Measurements from ENCODE around the gene PSEN1. TPM values are rescaled to one million over a fixed set of nuclear protein-coding genes. Genes with fewer than 3 reads are reported as not detected.
A peak's percentile ranks its signal among the peaks of the same experiment; 100 is the strongest.

PSEN1 gene
- total and polyA plus RNA-seq, 10 donors = 15.9 to 74.7 (median 47.2) TPM

DNA sequence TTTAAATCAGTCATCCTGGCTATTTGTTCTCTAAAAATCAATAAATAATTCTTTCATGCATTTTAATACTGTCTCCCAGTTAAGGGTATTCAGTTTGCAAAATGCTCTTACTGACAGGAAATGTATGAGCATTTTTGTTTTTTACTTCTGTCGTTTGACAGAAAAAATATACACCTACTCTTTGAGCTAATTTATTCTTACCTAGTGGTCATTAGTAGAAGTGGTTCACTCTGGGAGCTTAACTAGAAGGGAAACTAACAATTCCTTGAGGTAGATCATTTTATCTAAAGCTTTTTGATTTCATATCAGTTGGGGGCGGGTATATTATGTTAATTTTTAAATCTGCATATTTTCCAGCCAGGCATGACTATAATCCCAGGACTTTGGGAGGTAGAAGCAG is 67.2 kb downstream of the PSEN1 start:
- no peak for TF ChIP-seq POLR2AphosphoS5 (IDR thresholded peaks at IDR 0.05)
- TF ChIP-seq, protein P1, sequence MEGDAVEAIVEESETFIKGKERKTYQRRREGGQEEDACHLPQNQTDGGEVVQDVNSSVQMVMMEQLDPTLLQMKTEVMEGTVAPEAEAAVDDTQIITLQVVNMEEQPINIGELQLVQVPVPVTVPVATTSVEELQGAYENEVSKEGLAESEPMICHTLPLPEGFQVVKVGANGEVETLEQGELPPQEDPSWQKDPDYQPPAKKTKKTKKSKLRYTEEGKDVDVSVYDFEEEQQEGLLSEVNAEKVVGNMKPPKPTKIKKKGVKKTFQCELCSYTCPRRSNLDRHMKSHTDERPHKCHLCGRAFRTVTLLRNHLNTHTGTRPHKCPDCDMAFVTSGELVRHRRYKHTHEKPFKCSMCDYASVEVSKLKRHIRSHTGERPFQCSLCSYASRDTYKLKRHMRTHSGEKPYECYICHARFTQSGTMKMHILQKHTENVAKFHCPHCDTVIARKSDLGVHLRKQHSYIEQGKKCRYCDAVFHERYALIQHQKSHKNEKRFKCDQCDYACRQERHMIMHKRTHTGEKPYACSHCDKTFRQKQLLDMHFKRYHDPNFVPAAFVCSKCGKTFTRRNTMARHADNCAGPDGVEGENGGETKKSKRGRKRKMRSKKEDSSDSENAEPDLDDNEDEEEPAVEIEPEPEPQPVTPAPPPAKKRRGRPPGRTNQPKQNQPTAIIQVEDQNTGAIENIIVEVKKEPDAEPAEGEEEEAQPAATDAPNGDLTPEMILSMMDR (IDR thresholded peaks at IDR 0.05 in 8 of 11, conservative IDR thresholded peaks at IDR 0.05 in 3 of 11) = no peak
- no peak for TF ChIP-seq POLR2A (IDR thresholded peaks at IDR 0.05)
- Histone ChIP-seq H3K4me1 (no peaks in the 10 kb centered on the region), H3K27ac (no peak overlapping the region), H3K27me3 (replicated peaks in 1 of 7) (no peaks in the 10 kb centered on the region), H3K36me3 (peaks cover 6 to 100% (median 73%) of the 10 kb centered on the region in 6 donors), H3K4me3 (no peak overlapping the region), H3K9me3 (peaks cover 0 to 6% (median 0%) of the 10 kb centered on the region in 8 donors)
- WGBS, 5 donors = 84 to 90% (median 87%) methylated on average over 2 of the region's 2 CpGs
- intact Hi-C loops (cut with DNase I; ENCODE audit: low total_unique reads) = no loop called here
- DNase-seq = no peak

DNA sequence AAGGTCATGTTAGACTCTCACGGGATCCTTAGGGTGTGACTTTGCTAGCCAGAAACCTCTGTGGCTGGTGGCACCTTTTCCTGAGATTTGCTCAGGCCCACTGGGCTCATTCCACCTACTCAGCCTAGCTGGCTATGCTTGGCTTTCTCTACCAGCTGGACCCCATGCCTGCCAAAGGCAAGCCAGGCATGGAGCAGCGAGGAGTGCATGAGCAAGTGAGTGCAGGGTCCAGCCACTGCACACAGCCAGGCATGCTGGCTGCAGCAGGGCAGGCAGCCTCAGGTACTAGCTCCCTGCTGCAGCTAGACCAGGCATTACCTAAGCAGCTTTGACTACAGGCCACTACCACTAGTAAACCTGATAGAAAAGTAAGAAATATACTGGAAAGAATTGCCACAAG is 71.3 kb downstream of the PSEN1 start:
- DNase-seq = no peak
- Histone ChIP-seq H3K36me3 (peaks cover 3 to 100% (median 66%) of the 10 kb centered on the region in 6 donors), H3K4me3 (no peak overlapping the region)

DNA sequence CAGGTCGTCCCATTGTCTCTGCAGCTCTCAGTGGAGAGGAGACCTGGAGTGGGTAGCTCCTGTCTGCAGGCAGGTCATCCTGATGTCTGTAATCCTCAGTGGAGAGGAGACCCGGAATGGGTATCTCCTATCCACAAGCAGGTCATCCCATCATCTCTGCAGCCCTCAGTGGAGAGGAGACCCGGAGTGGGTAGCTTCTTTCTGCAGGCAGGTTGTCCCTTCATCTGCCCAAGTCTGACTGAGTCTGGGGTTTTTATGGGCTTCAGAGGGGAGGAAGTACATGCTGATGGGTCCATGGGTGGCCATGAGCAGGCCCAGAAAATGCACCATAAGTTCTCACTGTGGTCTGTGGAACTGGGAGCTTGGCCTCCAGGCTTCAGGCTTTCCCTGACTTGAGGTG is 72.1 kb downstream of the PSEN1 start:
- Histone ChIP-seq H3K36me3 (peaks cover 3 to 100% (median 67%) of the 10 kb centered on the region in 6 donors), H3K27ac (no peak overlapping the region), H3K4me3 (no peak overlapping the region), H3K4me1 (no peaks in the 10 kb centered on the region), H3K27me3 (replicated peaks in 1 of 7) (no peaks in the 10 kb centered on the region), H3K9me3 (peaks cover 0 to 6% (median 0%) of the 10 kb centered on the region in 8 donors)
- intact Hi-C loops (cut with DNase I; ENCODE audit: low total_unique reads) = no loop called here
- 95 to 100% (median 98%) methylated on average over 2 to 3 of the region's 3 CpGs for WGBS, 5 donors
- no peak for TF ChIP-seq POLR2AphosphoS5 (IDR thresholded peaks at IDR 0.05)
- TF ChIP-seq POLR2A (IDR thresholded peaks at IDR 0.05) = no peak
- TF ChIP-seq, protein P1 (IDR thresholded peaks at IDR 0.05 in 8 of 11, conservative IDR thresholded peaks at IDR 0.05 in 3 of 11) = no peak
- no peak for DNase-seq

More for the DNA sequence above, 71.3 kb downstream of the PSEN1 start:
- intact Hi-C loops (cut with DNase I; ENCODE audit: low total_unique reads) = no loop called here
- peaks cover 0 to 6% (median 0%) of the 10 kb centered on the region in 8 donors for H3K9me3 ChIP-seq
- H3K4me1 ChIP-seq = no peaks in the 10 kb centered on the region
- H3K27me3 ChIP-seq (replicated peaks in 1 of 7) = no peaks in the 10 kb centered on the region
- TF ChIP-seq POLR2A (IDR thresholded peaks at IDR 0.05) (no peak), POLR2AphosphoS5 (IDR thresholded peaks at IDR 0.05) (peak in 1 of 3 donors; percentile 56)
- no peak overlapping the region for H3K27ac ChIP-seq
- WGBS, 5 donors = 94 to 100% (median 96%) methylated on average over 2 of the region's 2 CpGs

DNA sequence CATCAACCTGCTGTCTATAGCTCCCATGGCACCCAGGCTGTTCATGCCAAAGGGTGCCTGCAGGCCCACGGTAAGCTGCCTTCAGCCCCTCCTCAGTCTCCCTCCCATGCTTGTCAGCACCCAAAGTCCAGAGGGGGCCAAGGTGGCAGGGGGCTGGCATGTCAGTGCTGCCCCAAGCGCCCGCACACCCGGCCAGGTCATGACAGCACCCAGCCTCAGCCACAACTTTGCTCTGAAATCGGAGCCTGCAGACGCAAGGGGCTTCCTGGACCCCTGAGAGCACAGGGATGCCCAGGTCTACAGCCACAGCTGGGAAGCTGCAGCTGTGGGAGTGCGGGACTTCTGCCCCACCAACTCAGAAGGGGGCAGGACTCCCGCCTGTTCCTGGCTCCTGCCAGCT is 72.5 kb downstream of the PSEN1 start:
- Histone ChIP-seq H3K27ac (no peak overlapping the region), H3K36me3 (peaks cover 3 to 100% (median 70%) of the 10 kb centered on the region in 6 donors), H3K9me3 (peaks cover 0 to 6% (median 0%) of the 10 kb centered on the region in 8 donors), H3K4me3 (no peak overlapping the region), H3K27me3 (replicated peaks in 1 of 7) (no peaks in the 10 kb centered on the region), H3K4me1 (no peaks in the 10 kb centered on the region)
- intact Hi-C loops (cut with DNase I; ENCODE audit: low total_unique reads) = no loop called here
- TF ChIP-seq POLR2AphosphoS5 (IDR thresholded peaks at IDR 0.05) = peak in 1 of 3 donors; percentile 61
- no peak for TF ChIP-seq POLR2A (IDR thresholded peaks at IDR 0.05)
- TF ChIP-seq, protein P1 (IDR thresholded peaks at IDR 0.05 in 8 of 11, conservative IDR thresholded peaks at IDR 0.05 in 3 of 11) = no peak
- DNase-seq = no peak
- WGBS, 5 donors = 89 to 100% (median 97%) methylated on average over 5 to 8 of the region's 8 CpGs
